Measurements from ENCODE around the gene RARRES2.

DNA sequence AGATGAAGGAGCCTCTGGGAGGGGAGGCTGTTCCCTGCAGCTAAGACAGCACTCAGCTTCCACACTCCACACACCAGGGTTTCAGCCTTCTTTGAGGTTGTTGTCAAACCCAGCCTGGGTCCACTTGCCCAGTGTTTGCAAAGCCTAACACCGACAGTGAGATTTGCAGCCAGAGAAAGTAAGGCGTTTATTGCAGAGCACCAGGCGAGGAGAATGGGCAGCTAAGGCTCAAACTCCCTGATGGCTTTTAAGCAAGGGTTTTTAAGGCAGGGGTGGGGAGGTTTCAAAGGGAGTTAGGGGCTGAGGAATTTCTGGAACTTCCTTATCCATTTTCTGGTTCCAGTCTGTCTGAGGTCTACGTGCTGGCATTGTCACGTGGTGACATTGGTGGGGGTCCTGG is 33.0 kb upstream of the RARRES2 start:
- no peak for TF ChIP-seq POLR2A (IDR thresholded peaks at IDR 0.05; ENCODE audit: low read length)
- TF ChIP-seq GATA1 (IDR thresholded peaks at IDR 0.05; ENCODE audit: low read depth, low read length): no peak

All from erythroblast (primary cell).